ENCODE measurements around the gene VOPP1.
A peak's percentile ranks its signal among the peaks of the same experiment; 100 is the strongest.
"Not testable (repeated sequence)": the region's sequence is repeated elsewhere in the genome, so short reads cannot be mapped to it uniquely, and the experiment has no call there.

VOPP1 gene

DNA sequence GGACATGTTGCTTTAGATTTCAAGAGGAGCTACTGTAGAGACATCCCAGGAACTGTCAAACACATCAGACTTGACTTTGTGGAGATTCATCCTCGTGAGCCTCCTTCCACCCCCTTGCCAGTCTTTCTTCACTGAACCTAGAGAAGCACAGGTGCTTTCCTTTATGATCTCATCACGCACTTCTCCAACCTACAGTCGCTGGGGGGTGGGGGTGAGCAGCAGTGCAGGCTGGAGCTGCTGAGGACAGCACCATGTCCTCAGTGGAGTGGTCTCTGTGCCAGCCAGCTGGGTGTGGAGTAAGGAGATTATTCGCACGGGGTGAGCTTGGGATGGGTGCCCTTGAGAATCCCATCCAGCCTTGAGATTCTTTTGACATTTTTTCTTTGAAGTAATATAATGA, 88.1 kb downstream of the VOPP1 start:
- peak overlapping the region; percentile 69 for H3K27ac Mint-ChIP-seq
- peaks cover 56% of the 10 kb centered on the region for H3K36me3 Mint-ChIP-seq
- DNase-seq: no peak
- CTCF ChIA-PET: interaction anchor here (1.2 kb wide), 1 partner anchor 50 kb away, joined by 3 read pairs; no protein-coding TSS in a partner anchor
- peaks cover 59% of the 10 kb centered on the region for H3K4me1 Mint-ChIP-seq
- H3K27me3 Mint-ChIP-seq: no peaks in the 10 kb centered on the region
- no peaks in the 10 kb centered on the region for H3K9me3 Mint-ChIP-seq
- H3K4me3 Mint-ChIP-seq: no peak overlapping the region

DNA sequence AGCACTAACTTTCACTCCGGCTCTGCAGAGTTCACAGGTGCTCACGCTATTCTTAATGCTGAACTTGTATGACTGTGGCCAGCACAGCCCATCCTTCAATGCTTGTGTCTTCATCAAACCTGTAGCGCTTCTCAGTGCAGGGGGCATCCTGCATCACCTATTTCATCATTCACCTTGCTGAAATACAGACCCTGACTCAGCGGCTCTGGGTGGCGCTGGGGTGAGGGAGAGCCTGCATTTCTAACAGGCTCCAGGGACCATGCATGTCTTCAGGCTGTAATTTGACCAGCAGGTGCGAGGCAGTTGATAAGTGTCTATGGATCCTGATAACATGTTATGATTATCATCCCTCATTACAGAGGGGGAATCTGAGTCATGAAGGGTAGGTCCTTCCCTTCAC, 89.3 kb downstream of the VOPP1 start:
- Mint-ChIP-seq H3K36me3 (peaks cover 55% of the 10 kb centered on the region), H3K27me3 (no peaks in the 10 kb centered on the region), H3K27ac (no peak overlapping the region), H3K9me3 (no peaks in the 10 kb centered on the region), H3K4me1 (peaks cover 57% of the 10 kb centered on the region), H3K4me3 (no peak overlapping the region)
- no peak for DNase-seq
- CTCF ChIA-PET: no interaction called here

DNA sequence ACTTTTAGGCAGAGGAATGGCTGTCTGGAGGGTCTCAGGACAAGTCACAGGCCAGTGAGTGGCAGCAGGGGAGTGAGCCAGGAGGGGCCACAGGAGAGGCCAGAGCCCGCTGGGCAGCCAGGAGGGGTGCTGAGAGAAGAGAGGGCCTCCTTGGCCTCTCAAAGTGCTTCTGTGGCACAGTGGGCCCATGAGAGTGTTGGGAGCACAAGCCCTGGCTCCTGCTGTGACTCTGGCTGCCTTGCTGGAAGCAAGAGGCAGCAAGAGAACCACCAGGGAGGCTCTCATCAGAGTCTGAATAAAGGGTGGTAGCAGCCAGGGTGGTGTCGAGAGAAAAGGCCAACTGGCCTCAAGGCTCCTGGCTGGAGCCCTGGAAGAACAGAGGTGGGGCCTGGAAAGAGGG, 91.1 kb downstream of the VOPP1 start:
- Mint-ChIP-seq H3K4me1 (peaks cover 69% of the 10 kb centered on the region), H3K36me3 (peaks cover 53% of the 10 kb centered on the region), H3K9me3 (no peaks in the 10 kb centered on the region), H3K27ac (peak overlapping the region; percentile 50), H3K4me3 (no peak overlapping the region), H3K27me3 (no peaks in the 10 kb centered on the region)
- DNase-seq: no peak
- CTCF ChIA-PET: no interaction called here

DNA sequence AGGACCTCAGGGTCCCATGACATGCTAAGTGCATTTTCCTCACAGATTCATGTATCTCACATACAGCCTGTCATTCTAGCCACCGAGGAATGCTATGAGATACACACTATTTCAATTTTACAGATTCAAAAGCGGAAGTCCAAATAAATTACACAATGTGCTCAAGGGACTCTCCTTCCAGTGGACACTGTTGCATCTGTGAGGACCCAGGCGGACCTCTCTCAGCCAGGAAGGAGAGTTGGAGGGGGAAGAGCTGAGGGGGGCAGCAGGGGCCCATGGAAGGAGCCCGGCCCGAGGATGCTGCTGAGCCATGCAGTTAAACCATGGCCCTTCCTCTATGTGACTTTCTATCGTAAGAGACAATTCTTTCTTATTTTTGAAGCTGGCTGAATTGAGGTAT, 93.6 kb downstream of the VOPP1 start:
- Mint-ChIP-seq H3K27ac (no peak overlapping the region), H3K36me3 (peaks cover 53% of the 10 kb centered on the region)
- CTCF ChIA-PET: no interaction called here

DNA sequence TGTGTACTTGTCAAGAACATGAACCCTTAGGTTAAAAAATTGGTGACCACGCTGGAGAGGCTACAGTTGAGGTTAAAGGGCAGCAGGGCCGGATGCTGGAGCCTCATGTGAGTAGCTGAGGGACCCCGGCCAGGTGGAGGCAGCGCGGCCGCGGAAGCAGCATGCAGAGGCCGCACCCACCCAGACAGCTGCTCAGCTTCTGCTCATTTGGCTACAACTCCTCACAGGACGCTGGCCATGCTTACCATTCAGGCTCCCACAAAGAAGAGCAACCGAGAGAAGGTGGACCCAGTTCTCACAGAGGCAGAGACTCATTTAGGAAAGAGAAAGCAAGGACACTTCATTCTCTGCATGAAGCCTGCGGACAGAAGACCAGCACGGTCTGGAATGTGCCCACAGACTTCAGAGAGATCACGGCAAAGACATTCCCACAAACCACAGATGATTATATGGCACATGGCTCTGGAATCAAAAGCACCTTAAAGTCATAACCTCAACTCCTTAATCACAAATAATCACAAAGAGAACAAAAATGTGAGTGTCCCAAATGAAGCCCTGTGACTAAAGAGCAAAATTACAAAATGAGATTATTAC, 94.4 kb downstream of the VOPP1 start:
- CTCF ChIA-PET: no interaction called here
- Mint-ChIP-seq H3K9me3 (no peaks in the 10 kb centered on the region), H3K36me3 (peaks cover 53% of the 10 kb centered on the region), H3K27me3 (no peaks in the 10 kb centered on the region), H3K4me1 (peaks cover 77% of the 10 kb centered on the region), H3K27ac (no peak overlapping the region), H3K4me3 (no peak overlapping the region)
- no peak for DNase-seq

More for the DNA sequence above, 93.6 kb downstream of the VOPP1 start:
- Mint-ChIP-seq H3K4me3 (no peak overlapping the region), H3K27me3 (no peaks in the 10 kb centered on the region), H3K9me3 (no peaks in the 10 kb centered on the region), H3K4me1 (peaks cover 77% of the 10 kb centered on the region)
- DNase-seq: no peak

DNA sequence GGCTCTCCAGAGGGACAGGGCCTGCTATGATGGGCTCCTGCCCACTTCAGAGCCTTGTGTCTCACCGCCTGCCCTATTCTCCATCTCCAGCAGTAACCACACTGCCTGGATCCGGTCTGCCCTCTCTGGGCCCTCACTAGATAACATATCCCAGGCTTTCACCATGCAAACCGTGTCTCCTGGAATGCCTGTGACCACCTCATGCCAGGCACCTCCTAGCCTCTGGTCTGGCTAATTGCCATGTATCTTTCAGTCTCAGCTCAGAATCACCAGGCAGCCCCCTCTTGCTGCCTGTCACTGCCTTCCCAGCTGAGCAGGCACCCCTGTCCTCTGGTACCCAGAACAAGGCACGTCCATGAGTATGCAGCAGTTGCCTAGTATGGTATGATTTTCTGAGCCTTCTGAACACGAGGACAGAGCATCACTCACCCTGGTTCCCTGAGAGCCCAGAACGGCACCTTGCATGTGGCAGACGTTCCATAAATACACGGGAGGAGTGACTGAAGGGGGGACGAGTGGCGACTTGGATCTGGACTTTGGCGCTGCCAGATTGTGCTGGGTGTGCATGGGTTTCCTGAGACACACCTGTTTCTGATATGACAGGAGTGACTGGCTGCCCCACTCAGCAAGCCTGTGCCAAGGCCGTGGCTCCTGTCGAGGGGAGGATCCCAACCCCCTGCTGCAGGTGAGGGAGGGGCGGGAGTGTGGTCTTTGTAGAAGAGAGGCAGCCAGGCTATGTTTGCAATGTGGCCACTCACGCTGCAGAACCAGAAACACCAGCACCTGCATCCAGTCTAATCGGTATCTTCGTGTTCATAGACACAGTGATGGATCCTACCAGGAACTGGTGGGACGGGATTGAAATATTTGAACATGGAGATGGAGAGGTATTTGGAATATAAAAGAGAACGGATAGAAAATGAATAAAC, 95.2 kb downstream of the VOPP1 start:
- H3K36me3 Mint-ChIP-seq: peaks cover 54% of the 10 kb centered on the region
- DNase-seq: no peak
- no peaks in the 10 kb centered on the region for H3K27me3 Mint-ChIP-seq
- H3K4me3 Mint-ChIP-seq: no peak overlapping the region
- peak overlapping the region; percentile 72 for H3K27ac Mint-ChIP-seq
- H3K4me1 Mint-ChIP-seq: peaks cover 74% of the 10 kb centered on the region
- CTCF ChIA-PET: no interaction called here
- no peaks in the 10 kb centered on the region for H3K9me3 Mint-ChIP-seq

DNA sequence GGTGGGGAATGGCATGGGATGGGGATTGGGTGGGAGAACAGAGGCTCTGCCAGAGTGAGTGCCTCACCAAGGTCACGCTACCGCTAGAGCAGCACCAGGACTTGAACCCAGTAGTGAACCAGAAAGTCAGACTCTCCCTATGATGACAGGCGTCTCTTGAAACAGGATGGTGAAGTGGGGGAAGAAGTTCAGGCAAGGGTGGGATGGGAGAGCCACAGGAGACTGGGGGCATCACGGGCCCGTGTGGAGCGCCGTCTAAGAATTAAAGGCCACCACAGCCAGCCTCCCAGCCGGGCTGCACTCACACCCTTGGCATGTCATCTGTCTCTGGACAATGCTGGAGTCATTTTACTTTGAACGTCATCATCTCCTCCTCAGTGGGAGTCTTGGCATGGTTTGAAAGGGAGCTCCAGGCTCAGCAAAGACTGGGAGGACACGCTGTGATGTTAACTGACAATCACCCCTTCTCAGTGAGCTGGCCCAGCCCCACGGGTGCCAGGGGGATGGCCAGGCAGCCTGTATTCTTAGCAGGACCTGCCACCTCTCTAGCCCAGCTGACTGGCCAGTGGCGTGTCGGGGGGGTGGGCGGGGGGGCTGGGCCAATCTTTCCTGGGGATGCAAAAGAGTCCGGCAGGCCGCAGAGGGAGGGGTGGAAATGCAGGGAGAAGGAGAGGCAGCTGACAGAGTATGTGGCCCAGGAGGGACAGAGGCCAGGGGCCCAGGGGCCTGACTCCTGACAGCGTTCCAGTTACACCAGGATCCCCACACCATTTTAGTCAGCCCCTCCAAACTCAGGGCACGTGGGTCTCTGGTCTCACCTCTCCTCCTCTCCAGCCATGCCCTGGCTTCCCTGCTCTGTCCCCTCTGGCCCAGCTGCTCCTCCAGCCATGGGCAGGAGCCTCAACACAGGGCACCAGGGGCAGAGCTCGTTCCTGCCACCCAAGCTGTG, 96.2 kb downstream of the VOPP1 start:
- Mint-ChIP-seq H3K4me3 (peak overlapping the region; percentile 25), H3K27ac (peak overlapping the region; percentile 82), H3K36me3 (peaks cover 59% of the 10 kb centered on the region), H3K4me1 (peaks cover 76% of the 10 kb centered on the region), H3K9me3 (no peaks in the 10 kb centered on the region), H3K27me3 (no peaks in the 10 kb centered on the region)
- no peak for DNase-seq
- CTCF ChIA-PET: no interaction called here

DNA sequence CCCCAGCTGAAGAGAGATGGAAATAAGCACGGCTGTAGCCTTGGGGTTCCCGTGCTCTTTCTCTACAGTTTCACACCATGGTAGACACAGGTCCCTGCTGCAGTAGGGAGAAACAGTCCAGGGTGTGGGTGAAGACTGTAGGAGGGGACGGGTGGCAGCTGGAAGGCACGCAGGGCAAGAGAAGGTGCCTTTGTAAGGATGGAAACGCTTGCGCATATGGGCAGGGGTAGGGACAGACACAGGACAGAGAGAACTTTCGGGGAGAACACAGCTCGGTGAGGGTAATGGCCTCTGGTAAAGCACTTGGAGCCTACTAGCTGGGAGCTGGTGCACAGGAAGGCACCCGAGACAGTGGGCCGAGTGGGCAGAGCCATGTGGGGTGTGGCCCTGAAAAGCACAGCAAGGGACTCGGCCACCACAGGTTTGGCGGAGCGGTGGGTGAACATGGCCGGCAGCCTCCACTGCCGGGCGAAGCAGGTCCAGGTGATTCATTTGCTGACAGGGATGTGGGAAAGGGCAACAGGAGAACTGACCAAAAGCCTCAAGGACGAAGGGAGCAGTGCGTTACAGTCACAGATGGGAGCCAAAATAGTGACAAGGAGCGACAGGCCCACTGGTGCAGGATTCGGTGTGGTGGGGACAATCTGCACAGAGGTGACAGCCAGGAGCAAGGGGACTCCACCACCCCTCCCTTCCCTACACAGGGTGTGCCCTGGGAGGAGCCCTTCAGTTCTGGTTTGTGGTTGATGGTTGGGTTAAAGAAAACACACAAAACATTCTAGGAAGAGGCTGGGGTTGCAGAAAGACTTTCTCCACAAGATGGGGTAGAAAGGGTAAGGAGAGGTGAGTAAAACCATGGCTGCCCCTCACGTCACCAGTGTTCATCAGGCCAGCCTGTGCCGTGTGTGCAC, 97.1 kb downstream of the VOPP1 start:
- peak overlapping the region; percentile 25 for H3K4me3 Mint-ChIP-seq

DNA sequence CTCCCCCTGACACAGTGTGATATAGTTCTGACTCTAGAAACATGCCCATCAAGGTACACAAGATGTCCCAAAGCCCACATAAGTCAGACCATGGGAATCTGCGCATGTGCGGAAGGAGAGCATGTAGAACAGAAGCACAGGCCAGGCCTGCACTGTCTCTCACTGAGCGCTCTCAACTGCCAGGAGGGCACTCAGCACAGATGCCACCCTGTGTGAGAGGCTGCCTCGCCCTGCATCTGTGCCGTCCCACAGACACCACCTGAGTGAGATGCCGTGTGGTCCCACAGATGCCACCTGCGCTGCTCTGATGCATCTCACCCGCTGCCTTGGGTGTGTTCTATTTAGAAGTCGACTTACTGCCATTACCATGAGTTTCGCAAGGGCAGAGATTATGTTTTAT, 98.4 kb downstream of the VOPP1 start:
- Mint-ChIP-seq H3K27ac (no peak overlapping the region), H3K27me3 (no peaks in the 10 kb centered on the region), H3K4me3 (no peak overlapping the region), H3K4me1 (peaks cover 84% of the 10 kb centered on the region), H3K9me3 (no peaks in the 10 kb centered on the region), H3K36me3 (peaks cover 58% of the 10 kb centered on the region)
- no peak for DNase-seq
- CTCF ChIA-PET: no interaction called here

More for the DNA sequence above, 97.1 kb downstream of the VOPP1 start:
- Mint-ChIP-seq H3K27me3 (no peaks in the 10 kb centered on the region), H3K36me3 (peaks cover 57% of the 10 kb centered on the region), H3K9me3 (no peaks in the 10 kb centered on the region), H3K27ac (peak overlapping the region; percentile 82), H3K4me1 (peaks cover 75% of the 10 kb centered on the region)
- peak; percentile 68 for DNase-seq
- CTCF ChIA-PET: interaction anchor here (0.5 kb wide), 1 partner anchor 1200 kb away, joined by 3 read pairs; no protein-coding TSS in a partner anchor

DNA sequence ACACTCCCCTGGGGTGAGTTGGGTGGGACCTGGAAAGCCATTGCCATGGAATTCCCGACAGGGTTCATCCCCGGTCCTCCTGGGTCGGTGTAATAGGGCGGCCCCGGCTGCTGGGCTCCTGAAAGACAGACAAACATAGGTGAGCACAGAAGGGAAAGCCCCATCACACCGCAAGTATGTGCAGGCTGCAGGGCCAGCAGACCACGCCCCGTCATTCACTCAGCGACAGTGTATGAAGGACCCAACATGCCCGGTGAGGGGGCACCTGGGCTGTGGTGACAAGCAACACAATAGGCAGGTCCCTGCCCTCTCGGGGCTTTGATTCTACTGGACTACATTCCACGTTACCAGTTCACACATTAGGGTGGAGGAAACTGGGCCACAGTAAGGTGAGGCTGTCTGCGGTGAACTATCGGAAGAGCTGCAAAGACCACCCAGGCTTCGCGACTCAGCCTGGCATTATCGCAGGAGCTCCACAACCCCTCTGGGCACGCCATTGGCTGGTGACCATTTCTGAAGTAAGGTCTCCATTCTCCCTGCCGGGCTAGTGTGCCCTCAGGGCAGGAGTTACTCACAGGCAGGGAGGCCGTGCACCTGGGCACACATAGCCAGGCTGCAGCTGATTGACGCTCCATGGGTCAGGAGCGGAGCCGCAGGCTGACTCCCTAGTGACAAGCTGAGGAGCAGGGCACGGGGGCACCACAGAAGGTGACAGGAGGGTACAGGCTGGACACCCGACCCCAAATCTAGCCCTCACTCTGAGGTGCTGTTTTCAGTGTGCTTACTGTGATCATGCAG, 99.2 kb downstream of the VOPP1 start:
- H3K27me3 Mint-ChIP-seq: no peaks in the 10 kb centered on the region
- H3K9me3 Mint-ChIP-seq: no peaks in the 10 kb centered on the region
- H3K27ac Mint-ChIP-seq: no peak overlapping the region
- H3K4me3 Mint-ChIP-seq: no peak overlapping the region
- H3K36me3 Mint-ChIP-seq: peaks cover 59% of the 10 kb centered on the region
- H3K4me1 Mint-ChIP-seq: peaks cover 85% of the 10 kb centered on the region
- CTCF ChIA-PET: no interaction called here
- peak; percentile 43 for DNase-seq

DNA sequence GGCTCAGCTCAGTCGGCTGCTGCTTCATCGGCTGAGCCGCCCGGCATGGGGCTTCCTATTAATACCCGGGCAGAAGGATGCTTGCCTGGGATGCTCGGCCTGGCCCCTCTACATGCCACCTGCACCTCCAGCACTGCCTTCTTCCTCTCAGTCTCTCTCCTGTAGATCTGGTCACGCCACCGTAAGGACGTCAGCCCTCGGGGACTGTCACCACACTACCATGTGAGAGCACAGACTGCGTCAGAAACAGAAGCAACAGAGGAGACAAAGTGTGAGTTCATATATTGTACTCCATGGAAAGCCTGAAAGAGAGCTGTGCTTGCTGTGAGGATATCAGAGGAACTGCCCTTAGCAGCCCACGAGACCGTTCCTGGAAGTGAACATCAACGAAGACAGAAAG, 99.9 kb downstream of the VOPP1 start:
- Mint-ChIP-seq H3K4me1 (peaks cover 82% of the 10 kb centered on the region), H3K36me3 (peaks cover 56% of the 10 kb centered on the region)
- DNase-seq, CTCF ChIA-PET, H3K4me3 Mint-ChIP-seq, H3K27me3 Mint-ChIP-seq, H3K9me3 Mint-ChIP-seq, H3K27ac Mint-ChIP-seq: not testable (repeated sequence)

DNA sequence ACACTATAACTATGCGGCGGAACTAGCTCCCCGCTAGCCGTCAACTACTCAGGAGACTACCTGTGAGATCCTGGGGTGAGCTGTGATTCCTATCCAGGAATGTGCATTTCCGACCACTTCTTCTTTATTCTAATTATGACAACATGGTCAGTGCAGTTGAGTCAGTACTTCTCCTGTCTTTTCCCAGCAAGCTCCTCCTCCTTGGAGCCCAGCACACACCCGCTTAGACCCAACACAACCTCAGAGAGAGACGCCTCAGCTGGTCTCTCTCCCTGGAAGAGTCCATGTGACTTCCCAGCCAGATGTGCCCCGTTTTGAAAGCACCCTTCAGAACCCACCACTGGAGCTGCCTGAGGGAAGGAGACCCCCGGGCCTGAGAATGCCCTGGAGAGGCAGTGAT, 100.7 kb downstream of the VOPP1 start:
- not testable (repeated sequence) for H3K4me3 Mint-ChIP-seq
- peak overlapping the region; percentile 24 for H3K27ac Mint-ChIP-seq

DNA sequence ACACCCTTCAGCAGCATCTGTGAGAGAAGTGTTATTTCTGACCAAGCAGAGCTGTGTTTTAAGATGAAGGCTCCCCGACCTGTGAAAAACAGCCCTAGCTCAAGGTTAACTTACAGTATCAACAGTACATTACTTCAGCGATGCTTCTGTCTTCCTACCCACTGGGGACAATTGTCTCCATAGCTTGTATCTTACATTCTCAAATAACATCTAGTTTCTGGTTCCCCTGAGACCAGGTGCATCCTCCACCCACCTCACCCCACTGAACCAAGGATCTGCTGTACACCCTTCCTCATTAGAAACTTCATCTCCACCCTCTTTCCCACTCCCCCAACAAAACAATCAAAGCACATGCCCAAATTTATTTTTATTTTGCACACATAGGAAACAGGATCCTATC, 102.0 kb downstream of the VOPP1 start:
- CTCF ChIA-PET: interaction anchor here (0.8 to 2.1 kb wide), 3 partner anchors 30 to 64 kb away, joined by 3 to 7 read pairs (median 6); no protein-coding TSS in a partner anchor
- H3K27me3 Mint-ChIP-seq: no peaks in the 10 kb centered on the region
- H3K4me1 Mint-ChIP-seq: peaks cover 69% of the 10 kb centered on the region
- peak overlapping the region; percentile 9 for H3K4me3 Mint-ChIP-seq
- H3K36me3 Mint-ChIP-seq: peaks cover 57% of the 10 kb centered on the region
- no peak for DNase-seq
- H3K27ac Mint-ChIP-seq: peak overlapping the region; percentile 96
- H3K9me3 Mint-ChIP-seq: no peaks in the 10 kb centered on the region

More for the DNA sequence above, 100.7 kb downstream of the VOPP1 start:
- CTCF ChIA-PET, H3K9me3 Mint-ChIP-seq, DNase-seq, H3K27me3 Mint-ChIP-seq: not testable (repeated sequence)
- Mint-ChIP-seq H3K36me3 (peaks cover 55% of the 10 kb centered on the region), H3K4me1 (peaks cover 76% of the 10 kb centered on the region)

Measured in activated naive CD4-positive, alpha-beta T cell treated with anti-CD3 and anti-CD28 coated beads, Interleukin-2, amount 10 ng/mL, durations not matched to agents 7 days and 5 days (primary cell).